GM04504 (cell line): Measurements from ENCODE around the gene SRGAP3.

Experiments
- DNase-seq: peaks from one replicate; pipeline ENCODE4 v3.0.0-alpha.2; 2012; ENCODE audit warnings: low read depth

The SRGAP3 gene

GRCh38 chr3:9253327-9253726 is 3.9 kb upstream of the SRGAP3 start:
- no peak for DNase-seq

- DNase-seq: no peak
Measured at GRCh38 chr3:9251055-9251786, 1.8 kb upstream of the SRGAP3 start.

- no peak for DNase-seq
Measured at GRCh38 chr3:9250236-9250635, 790 bp upstream of the SRGAP3 start.

- DNase-seq: no peak
Measured at GRCh38 chr3:9248522-9249271, 749 bp downstream of the SRGAP3 start.

DNA sequence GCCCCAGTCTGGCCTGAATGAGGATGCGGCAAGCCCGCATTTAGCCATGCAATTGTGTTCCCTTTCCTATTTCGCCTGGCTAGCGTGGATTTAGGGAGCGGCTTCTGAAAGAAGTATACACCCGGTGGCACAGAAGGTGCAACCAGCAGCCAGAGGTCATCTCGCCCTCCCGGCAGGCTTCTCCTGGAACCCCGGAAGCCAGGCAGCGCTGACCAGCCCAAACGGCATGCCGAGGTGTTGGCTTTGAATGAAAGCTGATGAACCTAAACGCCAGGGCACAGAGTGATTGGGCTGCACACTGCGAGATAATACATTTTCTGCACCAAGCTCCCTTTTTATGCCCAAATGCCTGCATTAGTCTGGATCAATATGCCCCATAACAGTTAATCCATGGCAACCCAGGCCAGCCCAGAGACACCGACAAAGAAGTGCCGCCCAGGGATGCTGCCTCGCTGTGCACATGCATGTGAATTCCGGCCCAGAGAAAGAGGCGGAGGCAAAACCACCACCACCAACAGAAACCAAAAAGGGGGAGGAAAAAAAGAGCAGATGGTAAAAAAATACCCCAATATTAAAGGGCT is 1.4 kb downstream of the SRGAP3 start:
- no peak for DNase-seq

DNA sequence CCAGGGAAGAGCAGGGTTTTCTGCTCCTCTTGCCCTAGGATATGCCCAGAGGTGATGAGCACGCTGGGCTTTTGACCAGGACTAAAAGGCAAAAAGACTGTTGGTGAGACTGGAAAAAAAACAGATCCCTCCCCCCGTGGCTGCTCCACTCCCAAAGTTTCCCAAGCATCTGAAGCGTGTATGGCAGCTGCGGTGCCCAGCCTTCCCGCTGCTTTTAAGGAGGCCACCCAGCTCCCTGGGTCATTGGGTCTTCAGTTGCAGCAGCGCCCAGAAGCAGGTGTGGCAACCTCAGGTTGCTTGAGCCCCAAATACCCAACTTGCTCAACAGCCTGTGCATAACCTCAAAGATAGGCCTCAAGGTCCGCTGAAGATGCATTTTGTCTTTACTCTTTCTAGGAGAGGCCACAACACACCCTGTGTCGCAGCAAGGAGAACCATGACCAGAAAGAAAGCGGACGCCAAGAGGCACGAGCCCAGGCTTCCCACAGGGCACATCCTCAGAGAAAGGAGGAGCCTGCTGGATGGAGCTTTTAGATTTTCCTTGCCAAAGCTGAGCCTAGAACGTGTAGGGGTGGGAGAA is 2.0 kb downstream of the SRGAP3 start:
- no peak for DNase-seq

DNA sequence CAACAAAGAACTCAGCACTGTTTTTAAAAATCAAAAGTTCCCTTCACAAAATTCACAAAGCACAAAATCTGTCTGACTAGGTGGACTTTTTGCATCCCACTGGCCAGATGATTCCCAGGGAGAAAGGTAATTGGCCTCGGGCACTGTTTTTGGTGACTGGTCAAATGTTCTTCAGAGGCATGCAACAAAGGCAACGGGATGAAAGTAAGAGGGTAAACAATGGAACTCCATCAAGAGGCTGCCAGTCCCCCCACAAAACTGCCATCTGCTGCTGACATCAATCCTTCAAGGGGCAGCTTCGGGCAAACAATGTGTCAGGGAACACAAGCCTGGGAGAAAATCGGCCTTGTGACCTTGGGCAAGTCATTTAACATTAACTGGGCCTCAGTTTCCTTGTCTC is 3.3 kb downstream of the SRGAP3 start:
- no peak for DNase-seq

DNA sequence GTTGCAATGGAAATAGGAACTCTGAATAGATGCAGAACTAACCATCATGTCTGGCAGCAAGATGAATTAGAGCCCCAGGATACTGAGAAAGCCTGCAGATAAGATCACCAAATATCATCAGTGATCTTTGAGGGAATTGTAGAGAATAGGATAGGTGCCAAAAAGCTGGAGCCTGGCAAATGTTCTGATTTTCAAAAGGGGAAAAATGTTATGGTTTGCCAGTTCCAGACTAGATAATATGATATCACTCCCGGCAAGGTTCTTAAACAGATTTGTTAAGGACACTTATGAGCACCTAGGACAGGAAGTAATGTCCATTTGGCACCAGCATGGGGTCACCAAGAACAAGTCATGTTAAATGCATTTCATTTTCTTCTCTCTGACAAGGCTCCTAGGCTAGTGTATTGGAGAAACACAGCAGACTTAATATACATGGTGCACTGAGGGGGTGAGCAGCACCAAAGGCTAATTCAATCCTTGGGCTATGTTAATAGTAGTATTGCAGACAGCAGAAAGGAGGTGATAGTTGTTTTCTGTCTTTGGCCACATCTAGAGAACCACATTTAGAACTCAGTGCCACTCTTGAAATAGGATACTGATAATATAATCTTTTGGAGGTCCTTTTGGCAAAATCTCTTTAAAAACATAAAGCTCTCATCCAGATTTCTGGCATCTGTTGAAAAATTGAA is 4.8 kb downstream of the SRGAP3 start:
- DNase-seq: no peak

- DNase-seq: no peak
Measured at GRCh38 chr3:9241956-9242355, 7.5 kb downstream of the SRGAP3 start.

DNA sequence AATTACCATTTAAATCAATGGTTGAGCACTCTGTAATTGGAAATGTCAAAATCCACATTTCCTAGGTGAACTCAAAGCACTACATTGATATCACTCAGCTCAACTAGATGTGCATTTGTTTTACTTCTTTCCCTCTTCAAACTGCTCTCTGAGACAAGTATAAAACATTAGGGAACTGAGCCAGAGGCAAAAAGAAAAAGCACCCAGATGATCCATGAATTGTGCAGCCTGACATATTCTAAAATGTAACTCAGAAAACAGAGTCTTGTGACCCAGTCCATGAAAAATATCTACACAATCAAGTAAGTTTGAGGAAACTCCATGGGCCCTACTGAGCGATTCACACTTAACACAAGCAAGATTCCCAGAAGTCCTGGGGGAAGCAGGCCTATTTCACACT is 9.8 kb downstream of the SRGAP3 start:
- DNase-seq: no peak

DNA sequence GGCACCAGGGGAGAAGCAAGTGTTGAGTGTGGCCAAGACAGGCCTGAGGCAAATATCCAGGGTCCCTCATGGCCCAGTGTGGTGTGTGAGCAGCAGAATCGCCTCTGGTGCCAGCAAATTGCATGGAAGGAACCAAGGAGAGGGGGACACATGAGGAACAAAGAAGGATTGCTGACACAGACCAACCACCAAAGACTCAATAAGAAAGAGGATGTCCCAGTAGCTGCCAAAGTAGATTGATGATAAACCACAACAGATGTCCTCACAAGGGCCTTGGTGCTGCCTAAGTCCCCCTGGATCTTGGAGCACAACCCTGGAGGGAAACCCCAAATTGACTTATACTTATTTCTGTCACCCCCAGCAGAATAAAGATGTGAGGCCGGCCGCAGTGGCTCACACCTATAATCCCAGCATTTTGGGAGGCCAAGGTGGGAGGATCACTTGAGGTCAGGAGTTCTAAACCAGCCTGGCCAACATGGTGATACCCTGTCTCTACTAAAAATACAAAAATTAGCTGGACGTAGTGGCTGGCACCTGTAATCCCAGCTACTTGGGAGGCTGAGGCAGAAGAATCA is 10.6 kb downstream of the SRGAP3 start:
- DNase-seq: no peak

DNA sequence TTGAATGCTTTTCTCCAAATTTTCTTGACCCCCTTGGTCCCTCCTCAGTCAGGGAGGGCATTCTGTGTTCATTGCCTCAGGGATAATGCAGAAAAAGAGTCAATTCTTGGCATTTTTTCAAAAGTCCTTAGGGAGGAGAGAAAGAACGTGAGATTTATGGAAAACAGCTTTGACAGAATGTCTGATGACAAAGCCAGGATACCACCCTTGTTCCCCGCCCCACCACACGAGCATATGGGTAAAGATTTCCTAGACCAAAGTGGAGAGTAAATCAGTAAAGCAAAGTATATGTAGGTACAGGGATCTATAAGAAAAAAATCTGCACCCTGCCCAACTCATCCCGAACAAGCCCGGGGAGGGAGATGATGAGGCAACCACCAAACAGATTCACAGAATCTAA is 11.2 kb downstream of the SRGAP3 start:
- no peak for DNase-seq

DNA sequence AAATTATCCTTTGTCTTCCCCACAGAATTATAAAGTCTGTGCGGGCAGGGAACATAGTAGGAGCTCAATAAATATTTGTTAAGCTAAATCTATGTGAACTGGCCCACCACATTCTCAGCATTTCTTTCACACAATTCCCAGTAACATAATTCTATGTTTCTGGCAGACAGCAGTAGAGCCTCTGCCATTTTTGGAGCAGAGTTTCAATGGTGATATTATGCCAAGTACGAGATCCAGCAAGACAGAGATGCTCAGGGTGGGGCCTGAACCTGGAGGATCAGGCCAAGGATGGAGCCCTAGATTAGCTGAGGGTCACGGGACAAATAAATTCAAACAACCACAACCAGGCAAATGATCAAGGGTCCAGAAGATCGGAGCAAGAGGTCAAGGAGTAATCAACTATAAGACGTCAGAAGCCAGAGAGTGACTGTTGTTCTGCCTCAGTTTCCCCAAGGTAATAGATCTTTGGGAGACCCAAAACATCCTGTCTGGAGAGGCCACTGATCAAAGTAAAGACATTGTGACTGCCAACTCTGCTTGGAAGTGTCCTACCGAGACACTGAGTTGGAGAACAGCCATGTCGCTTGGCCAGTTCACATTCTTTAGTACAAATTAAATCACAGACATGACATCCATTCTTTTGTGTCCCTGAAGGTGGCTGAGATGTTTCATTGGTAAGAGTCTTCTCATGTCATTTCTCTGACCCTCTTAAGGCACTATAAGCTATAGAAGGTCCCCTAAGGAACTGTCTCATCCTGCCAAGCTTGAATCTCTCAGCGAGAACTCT is 15.4 kb downstream of the SRGAP3 start:
- DNase-seq: no peak

DNA sequence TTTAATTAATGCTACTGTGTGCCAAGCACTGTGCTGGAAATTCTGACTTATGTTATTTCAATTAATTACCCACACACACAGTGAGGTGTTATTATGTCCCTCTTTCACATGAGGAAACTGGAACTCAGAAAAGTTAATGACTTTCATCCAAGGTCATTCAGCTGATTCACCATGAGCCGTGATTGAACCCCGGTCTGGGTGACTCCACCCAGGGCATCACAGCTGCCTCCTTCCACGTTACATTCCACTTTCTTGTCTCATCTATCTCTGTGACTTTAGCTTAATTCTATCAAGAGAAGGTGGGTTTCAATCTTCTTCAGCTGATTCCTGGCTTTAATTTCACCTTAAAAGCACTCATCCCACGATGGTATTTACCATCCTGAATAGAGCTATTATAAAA is 16.3 kb downstream of the SRGAP3 start:
- DNase-seq: no peak

DNA sequence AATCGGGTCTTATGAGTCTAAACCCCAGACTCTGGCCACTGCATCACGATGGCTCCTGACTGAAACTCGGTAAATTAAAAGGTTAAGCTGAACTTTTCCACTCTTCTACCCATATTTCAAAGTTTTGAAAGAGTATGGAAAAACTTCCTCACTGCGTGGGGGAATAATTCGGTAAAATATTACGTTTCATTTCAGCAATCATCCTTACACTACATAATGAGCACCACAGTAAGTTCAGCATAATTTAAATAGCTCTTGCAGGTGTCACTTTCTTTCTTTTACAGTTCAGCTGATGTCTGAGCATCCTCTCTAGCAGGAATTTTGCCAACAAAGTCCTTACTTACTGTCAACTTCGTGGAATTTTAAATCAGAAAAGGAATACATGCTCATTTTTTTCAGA is 17.5 kb downstream of the SRGAP3 start:
- DNase-seq: no peak

- no peak for DNase-seq
Measured at GRCh38 chr3:9231471-9231870, 18.0 kb downstream of the SRGAP3 start.

GRCh38 chr3:9231006-9231405 is 18.4 kb downstream of the SRGAP3 start:
- no peak for DNase-seq

- DNase-seq: no peak
Measured at GRCh38 chr3:9230596-9230995, 18.9 kb downstream of the SRGAP3 start.

DNA sequence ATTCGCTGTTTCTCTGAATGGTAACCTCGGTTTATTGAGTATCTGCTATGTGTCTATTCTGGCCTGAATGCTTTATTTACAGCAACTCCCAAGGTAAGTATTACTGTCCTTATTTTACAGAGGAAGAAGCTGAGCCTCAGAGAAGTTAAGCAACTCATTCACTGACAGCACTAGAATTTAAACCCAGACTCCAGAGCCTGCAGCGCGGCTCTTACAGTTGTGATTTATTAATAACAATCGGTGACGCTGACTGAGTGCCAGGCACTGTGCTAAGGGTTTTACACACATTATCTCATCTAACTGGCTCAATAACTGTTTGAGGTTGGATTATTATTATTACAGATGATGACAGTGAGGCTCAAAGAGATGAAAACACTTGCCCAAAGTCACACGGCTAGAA is 19.6 kb downstream of the SRGAP3 start:
- no peak for DNase-seq

DNA sequence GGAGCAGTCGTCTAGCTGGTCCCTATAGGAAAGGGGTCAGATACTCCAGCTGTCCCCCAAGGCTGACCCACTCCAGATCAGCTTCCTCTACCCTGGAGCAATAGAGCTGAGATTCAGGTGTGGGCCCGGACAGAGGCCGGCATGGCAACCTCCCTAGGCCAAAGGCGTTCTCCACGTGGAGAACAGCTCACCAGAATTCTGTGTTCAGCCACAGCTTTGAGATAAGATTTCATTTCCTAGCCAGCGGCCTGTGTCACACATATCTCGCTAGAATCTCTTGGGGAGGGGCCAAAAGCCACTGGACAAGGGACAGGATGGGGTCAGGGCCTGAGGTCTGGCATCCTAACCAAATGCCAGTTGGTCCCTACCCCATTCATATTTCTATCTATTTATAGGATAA is 20.1 kb downstream of the SRGAP3 start:
- no peak for DNase-seq

- peak; percentile 31 for DNase-seq
Measured at GRCh38 chr3:9226326-9226725, 23.1 kb downstream of the SRGAP3 start.
